GM19467 (cell line): ENCODE data around the gene TEPSIN.

Experiments
- ATAC-seq: cut with Tn5 transposase; IDR thresholded peaks from one replicate; pipeline ENCODE4 v1.9.1; 2021; ENCODE audit warnings: mild to moderate bottlenecking, moderate library complexity; ENCODE audit not compliant: unreplicated experiment

The TEPSIN gene

DNA sequence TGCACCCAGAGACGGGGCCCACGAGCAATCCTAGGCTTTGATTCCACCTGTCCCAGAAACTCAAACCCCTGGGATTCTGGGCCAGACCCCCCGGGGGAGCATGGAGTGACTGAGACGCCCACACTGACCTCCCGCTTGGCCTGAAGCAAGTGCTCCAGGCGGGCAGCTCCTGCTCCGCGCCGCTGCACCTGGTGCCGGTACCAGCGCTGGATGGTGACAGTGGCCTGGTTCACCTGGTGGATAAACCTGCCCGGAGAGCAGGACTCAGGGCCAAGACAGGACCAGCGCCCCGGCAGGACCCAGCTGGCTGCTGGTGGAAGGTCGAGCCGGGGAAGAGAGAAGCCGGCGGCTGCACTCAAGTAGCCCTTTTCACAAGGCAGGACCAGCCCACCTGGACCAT, 38.7 kb downstream of the TEPSIN start:
- ATAC-seq = no peak

- ATAC-seq = no peak
Measured at GRCh38 chr17:81199482-81199830, 39.4 kb downstream of the TEPSIN start.

DNA sequence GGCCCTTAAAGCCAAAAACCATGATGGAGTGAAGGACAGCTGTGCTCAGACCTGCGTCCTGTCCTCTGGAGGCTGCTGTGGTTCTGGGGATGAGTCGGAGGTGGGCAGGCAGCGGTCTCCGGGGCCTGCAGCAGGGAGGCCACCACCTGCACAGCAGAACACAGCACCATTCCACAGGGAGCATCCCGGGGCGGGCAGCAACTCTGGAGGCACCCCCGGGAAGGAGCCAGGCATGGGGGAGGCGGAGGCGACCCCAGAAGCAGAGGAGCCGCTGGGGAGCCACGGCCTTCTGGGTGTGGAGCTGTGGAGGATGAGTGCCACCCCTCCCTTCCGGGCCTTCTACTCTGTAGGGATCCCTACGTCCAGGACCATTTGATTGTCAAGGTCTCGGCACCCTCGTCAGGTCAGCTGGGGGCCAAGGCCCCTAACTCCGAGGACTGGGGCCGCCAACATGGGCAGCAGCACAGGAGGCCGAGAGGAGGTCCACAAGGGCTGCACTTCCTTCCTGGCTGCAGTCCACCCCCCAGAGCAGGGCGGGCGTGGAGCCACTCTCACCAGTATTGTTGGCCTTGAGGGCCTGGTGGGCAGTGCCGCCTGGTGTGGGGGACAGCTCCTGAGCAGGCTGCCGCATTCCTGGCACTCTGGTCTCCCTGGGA, 39.9 kb downstream of the TEPSIN start:
- no peak for ATAC-seq

- no peak for ATAC-seq
Measured at GRCh38 chr17:81197831-81198490, 40.9 kb downstream of the TEPSIN start.

DNA sequence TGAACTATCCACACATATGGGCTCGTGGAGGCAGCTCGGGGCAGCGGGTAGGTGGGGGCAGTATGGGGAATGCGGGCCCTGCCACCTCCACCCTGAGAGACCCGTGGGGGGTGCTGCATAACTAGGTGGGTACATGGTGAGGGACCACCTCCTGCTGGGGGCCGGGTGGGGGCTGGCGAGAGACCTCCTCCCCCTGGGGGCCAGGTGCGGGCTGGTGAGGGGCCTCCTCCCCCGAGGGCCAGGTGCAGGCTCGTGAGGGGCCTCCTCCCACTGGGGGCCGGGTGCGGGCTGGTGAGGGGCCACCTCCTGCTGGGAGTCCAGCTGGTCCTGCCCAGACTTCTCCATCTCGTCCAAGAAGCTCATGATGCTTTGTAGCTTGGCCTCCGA, 41.5 kb downstream of the TEPSIN start:
- ATAC-seq = no peak

- ATAC-seq = no peak
Measured at GRCh38 chr17:81196505-81197408, 42.1 kb downstream of the TEPSIN start.

GRCh38 chr17:81195941-81196495, 42.8 kb downstream of the TEPSIN start:
- ATAC-seq = no peak

GRCh38 chr17:81194941-81195901, 43.6 kb downstream of the TEPSIN start:
- ATAC-seq = no peak

- no peak for ATAC-seq
Measured at GRCh38 chr17:81194225-81194760, 44.6 kb downstream of the TEPSIN start.

- ATAC-seq = no peak
Measured at GRCh38 chr17:81193470-81194224, 45.2 kb downstream of the TEPSIN start.

GRCh38 chr17:81193051-81193410, 45.8 kb downstream of the TEPSIN start:
- ATAC-seq = no peak

- ATAC-seq = no peak
Measured at GRCh38 chr17:81192386-81193050, 46.3 kb downstream of the TEPSIN start.

- ATAC-seq = no peak
Measured at GRCh38 chr17:81191646-81192045, 47.2 kb downstream of the TEPSIN start.

DNA sequence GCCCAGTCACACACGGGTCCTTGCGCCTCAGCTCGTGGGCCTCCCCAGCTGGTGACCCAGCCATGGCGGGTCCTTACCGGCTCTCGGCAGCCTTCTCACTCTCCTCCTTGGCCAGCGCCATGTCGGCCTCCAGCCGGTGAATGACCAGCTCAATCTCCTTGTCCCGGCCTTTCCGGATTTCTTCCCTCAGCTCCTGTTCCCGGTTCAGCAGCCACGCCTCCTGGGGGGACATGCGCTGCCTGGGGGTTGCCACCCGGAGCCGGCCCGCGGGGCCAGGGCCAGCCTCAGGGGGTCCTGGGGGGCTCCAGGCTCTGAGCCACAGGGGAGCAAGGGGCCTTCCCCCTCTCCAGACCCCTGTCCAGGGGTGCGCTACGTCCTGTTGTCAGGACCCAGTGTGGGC, 47.7 kb downstream of the TEPSIN start:
- ATAC-seq = no peak

- ATAC-seq = no peak
Measured at GRCh38 chr17:81190591-81190990, 48.3 kb downstream of the TEPSIN start.

GRCh38 chr17:81189670-81190530, 49.0 kb downstream of the TEPSIN start:
- ATAC-seq = no peak

DNA sequence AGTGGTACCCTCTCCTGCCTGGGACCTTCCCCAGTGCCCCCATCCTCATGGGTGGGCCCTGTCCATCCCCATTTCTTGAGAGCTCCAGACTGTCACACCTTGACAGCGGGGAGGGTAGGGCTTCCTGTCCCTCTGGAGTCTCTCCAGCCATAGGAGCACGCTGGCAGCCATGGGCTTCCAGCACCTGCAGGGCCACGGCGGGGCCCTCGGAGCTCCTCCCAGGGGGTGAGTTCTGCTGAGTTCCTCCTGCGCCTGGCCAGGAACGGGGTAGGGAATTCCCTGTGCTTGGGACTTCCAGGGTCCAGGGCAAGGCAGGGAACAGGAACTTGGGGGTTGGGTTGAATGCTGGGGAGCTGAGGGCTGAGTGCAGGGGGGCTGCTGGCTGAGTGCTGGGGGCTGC, 49.8 kb downstream of the TEPSIN start:
- no peak for ATAC-seq

DNA sequence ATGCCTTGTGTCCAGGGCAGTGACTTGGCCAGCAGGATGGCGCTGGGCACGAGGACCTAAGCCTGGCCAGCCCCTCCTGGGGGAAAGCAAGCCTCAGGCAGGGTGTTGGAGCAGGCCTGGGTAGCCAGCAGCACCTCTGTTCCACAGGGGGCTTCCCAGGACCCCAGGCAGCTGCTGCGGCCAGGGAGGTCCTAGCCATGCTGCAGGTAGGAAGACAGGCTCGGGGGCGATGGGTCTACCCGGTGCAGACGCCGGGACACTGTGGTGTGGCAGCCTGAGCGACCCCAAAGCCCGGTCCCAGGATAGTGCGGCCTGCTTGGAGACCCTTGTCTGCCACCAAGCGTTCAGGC, 50.4 kb downstream of the TEPSIN start:
- ATAC-seq = no peak
